CD4-positive, alpha-beta T cell treated with Interleukin-17A for 1 hour (primary cell): Measurements from ENCODE around the gene DUSP5.
A peak's percentile ranks its signal among the peaks of the same experiment; 100 is the strongest.

Source experiments
- DNase-seq: peaks from one replicate; pipeline ENCODE4 v3.0.0-alpha.2; 2020

The DUSP5 gene

DNA sequence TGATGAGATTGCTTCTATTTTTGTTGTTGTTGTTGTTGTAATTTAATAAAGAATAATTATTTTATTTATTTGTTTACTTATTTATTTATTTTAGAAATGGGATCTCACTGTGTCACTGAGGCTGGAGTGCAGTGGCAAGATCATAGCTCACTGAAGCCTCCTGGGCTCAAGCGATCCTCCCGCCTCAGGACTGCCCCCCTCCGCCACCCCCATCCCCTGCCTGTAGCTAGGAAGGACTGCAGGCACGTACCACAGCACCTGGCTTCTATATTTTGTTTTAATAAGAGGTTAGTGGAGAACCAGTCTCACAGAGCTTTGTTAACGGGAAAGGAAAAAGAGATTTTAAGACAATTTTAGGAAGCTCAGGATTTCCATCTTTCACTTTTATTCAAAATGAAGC, 50.3 kb downstream of the DUSP5 start:
- DNase-seq: no peak

GRCh38 chr10:110549211-110549610, 51.5 kb downstream of the DUSP5 start:
- DNase-seq: no peak

DNA sequence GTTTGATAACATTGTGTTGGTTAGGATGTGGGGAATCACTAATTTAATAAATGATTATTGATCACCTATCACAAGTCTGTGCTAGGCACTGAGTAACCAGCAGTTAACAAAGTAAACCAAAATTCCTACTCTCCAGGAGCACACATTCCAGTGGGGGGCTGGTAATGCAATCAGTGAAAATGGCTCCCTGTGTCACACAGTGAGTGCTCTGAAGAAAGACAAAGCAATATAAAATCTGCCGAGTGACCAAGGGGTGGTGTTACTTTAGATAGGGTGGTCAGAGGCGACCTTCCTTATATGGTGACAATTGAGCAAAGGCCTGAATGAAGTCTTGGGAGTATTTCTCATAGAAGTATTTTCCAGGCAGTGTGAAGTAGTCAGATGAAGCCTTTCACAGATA, 56.2 kb downstream of the DUSP5 start:
- no peak for DNase-seq

DNA sequence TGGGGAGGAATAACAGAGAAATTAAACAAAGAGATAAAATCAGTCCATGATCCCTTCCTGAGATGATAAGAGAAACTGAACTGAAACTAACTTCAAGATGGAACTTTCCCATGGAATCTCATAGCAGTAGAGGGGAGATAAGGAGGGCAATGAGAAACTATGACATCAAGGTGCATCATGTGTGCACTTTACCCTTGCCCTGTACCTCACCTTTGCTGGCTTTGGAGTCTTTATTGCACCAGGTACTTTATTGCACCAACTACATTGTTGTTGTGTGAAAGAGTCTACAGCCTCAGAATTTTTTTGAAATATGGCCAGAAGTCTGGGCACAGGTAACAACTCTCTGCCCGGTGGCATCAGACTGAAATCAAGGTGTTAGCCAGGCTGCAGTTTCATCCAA, 58.6 kb downstream of the DUSP5 start:
- DNase-seq: no peak

- DNase-seq: peak; percentile 76
Measured at GRCh38 chr10:110556969-110557601, 59.4 kb downstream of the DUSP5 start.

- no peak for DNase-seq
Measured at GRCh38 chr10:110558041-110558440, 60.3 kb downstream of the DUSP5 start.

DNA sequence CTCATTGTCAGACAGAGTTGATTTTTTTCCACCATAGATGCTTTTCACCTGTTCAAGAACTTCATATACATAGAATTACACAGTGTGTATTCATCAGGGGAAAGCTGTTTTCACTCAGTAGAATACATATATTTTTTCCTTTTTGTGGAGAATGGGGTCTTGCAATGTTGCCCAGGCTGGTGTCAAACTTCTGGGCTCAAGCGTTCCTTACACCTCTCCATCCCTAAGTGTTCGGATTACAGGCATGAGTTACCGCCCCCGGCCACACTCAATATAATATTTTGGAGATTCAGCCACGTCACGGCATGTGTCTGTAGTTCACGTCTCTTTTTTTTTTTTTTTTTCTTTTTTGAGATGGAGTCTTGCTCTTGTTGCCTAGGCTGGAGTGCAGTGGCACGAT, 62.3 kb downstream of the DUSP5 start:
- DNase-seq: no peak
